Right atrium auricular region (tissue), 2 donors: ENCODE data around the gene CALM1. TPM values are rescaled to one million over a fixed set of nuclear protein-coding genes. Genes with fewer than 3 reads are reported as not detected.

ENCODE experiments used
- DNase-seq: peaks from one replicate; pipeline ENCODE4 v3.0.0-alpha.2; 2019; ENCODE audit warnings: low spot score
- H3K27ac ChIP-seq, 2 donors: fragments of 200-600 bp; sonication (generic); 1 replicate in 1 of 2; 2 replicates in 1 of 2; pipeline ENCODE4 v1.5.1; 2016 to 2019
- H3K27me3 ChIP-seq, 2 donors: fragments of 200-600 bp; sonication (generic); one replicate each; pipeline versions ENCODE4 v1.5.1 to v1.6.0; 2017 to 2019
- H3K36me3 ChIP-seq: fragments of 200-600 bp; sonication (generic); one replicate; pipeline ENCODE4 v1.5.1; 2016
- H3K4me1 ChIP-seq, 2 donors: fragments of 200-600 bp; sonication (generic); one replicate each; pipeline versions ENCODE4 v1.5.1 to v1.6.0; 2017 to 2019
- H3K4me3 ChIP-seq, 2 donors: fragments of 200-600 bp; sonication (generic); 1 replicate in 1 of 2; 2 replicates in 1 of 2; pipeline ENCODE4 v1.5.1; 2017 to 2019; ENCODE audit warnings: mild to moderate bottlenecking in 1 of 2, moderate library complexity in 1 of 2
- H3K9me3 ChIP-seq, 2 donors: fragments of 200-600 bp; sonication (generic); one replicate each; pipeline ENCODE4 v1.5.1; 2019
- CTCF ChIP-seq, 2 donors: fragments of 200-600 bp; sonication (generic); IDR thresholded peaks; one replicate each; pipeline ENCODE4 v1.5.1; 2019; ENCODE audit warnings: antibody characterized with exemption in 2 of 2
- total RNA-seq, 2 donors: library from RNA; depleted of rRNA; stranded (reverse); fragments of >200 nt; gene quantifications; one replicate each; pipeline ENCODE4 v1.1.0, GENCODE V29; 2016

Gene CALM1
- total RNA-seq, 2 donors from 2014 or later = 409 to 443 TPM

- DNase-seq = no peak
- Histone ChIP-seq H3K36me3 (no peaks in the 10 kb centered on the region), H3K27ac (no peak overlapping the region), H3K4me1 (no peaks in the 10 kb centered on the region), H3K4me3 (no peak overlapping the region), H3K9me3 (no peaks in the 10 kb centered on the region), H3K27me3 (no peaks in the 10 kb centered on the region)
- TF ChIP-seq CTCF (IDR thresholded peaks at IDR 0.05) = no peak
Measured at GRCh38 chr14:90356925-90357324, 39.9 kb upstream of the CALM1 start.

- H3K9me3 ChIP-seq = no peaks in the 10 kb centered on the region
- no peak for DNase-seq
- TF ChIP-seq CTCF (IDR thresholded peaks at IDR 0.05) = no peak
- H3K36me3 ChIP-seq = no peaks in the 10 kb centered on the region
- H3K4me3 ChIP-seq = no peak overlapping the region
- H3K4me1 ChIP-seq = no peaks in the 10 kb centered on the region
- H3K27me3 ChIP-seq = no peaks in the 10 kb centered on the region
- H3K27ac ChIP-seq = no peak overlapping the region
Measured at GRCh38 chr14:90358359-90358758, 38.5 kb upstream of the CALM1 start.

- no peak for TF ChIP-seq CTCF (IDR thresholded peaks at IDR 0.05)
- no peaks in the 10 kb centered on the region for H3K27me3 ChIP-seq
- no peak overlapping the region for H3K4me3 ChIP-seq
- H3K9me3 ChIP-seq = no peaks in the 10 kb centered on the region
- no peak overlapping the region for H3K27ac ChIP-seq
- H3K4me1 ChIP-seq = no peaks in the 10 kb centered on the region
- DNase-seq = no peak
- no peaks in the 10 kb centered on the region for H3K36me3 ChIP-seq
Measured at GRCh38 chr14:90361865-90362557, 34.8 kb upstream of the CALM1 start.

DNA sequence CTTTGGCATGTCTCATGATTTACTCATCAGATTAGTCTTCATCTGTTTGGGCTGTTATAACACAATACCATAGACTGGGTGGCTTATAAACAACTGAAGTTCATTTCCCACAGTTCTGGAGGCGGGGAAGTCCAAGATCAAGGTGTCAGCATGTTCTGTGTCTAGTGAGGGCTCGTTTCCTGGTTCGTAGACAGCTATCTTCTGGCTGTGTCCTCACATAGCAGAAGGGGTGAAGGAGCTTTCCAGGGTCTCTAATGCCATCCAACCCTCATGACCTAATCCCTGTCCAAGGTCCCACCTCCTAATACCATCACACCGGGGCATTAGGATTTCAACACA lies 34.3 kb upstream of the CALM1 start:
- no peaks in the 10 kb centered on the region for H3K9me3 ChIP-seq
- H3K36me3 ChIP-seq = no peaks in the 10 kb centered on the region
- no peak for DNase-seq
- H3K4me3 ChIP-seq = no peak overlapping the region
- no peak overlapping the region for H3K27ac ChIP-seq
- TF ChIP-seq CTCF (IDR thresholded peaks at IDR 0.05) = no peak
- no peaks in the 10 kb centered on the region for H3K27me3 ChIP-seq
- no peaks in the 10 kb centered on the region for H3K4me1 ChIP-seq

GRCh38 chr14:90368946-90369721 lies 27.7 kb upstream of the CALM1 start:
- H3K4me3 ChIP-seq = no peak overlapping the region
- H3K27ac ChIP-seq = no peak overlapping the region
- DNase-seq = no peak
- TF ChIP-seq CTCF (IDR thresholded peaks at IDR 0.05) = no peak
- no peaks in the 10 kb centered on the region for H3K36me3 ChIP-seq
- H3K27me3 ChIP-seq = no peaks in the 10 kb centered on the region
- H3K9me3 ChIP-seq = no peaks in the 10 kb centered on the region
- H3K4me1 ChIP-seq = no peaks in the 10 kb centered on the region
